MM.1S (cell line): ENCODE data around the gene RARB.

Experiments
- DNase-seq: peaks from one replicate; pipeline ENCODE4 v3.0.0-alpha.2; 2015
- H2AFZ ChIP-seq: fragments of 300-600 bp; sonication (generic); 2 replicates; pipeline ENCODE4 v1.6.0; 2016; ENCODE audit warnings: antibody characterized with exemption, low read length
- H3F3A ChIP-seq: fragments of 300-600 bp; sonication (generic); 2 replicates; pipeline ENCODE4 v1.6.1; 2016; ENCODE audit warnings: mild to moderate bottlenecking, antibody characterized with exemption, low read length, moderate library complexity, mixed read lengths; ENCODE audit not compliant: insufficient read depth
- H3K27ac ChIP-seq: fragments of 300-600 bp; sonication (generic); 2 replicates; pipeline ENCODE4 v1.5.1; 2016; ENCODE audit warnings: mild to moderate bottlenecking, low read length
- H3K27me3 ChIP-seq: fragments of 300-600 bp; sonication (generic); replicated peaks from 2 replicates; pipeline ENCODE4 v1.6.0; 2016; ENCODE audit warnings: low read length; ENCODE audit not compliant: insufficient read depth
- H3K36me3 ChIP-seq: fragments of 300-600 bp; sonication (generic); replicated peaks from 2 replicates; pipeline ENCODE4 v1.6.1; 2016; ENCODE audit warnings: mild to moderate bottlenecking, low read length, mixed read lengths; ENCODE audit not compliant: insufficient read depth
- H3K4me1 ChIP-seq: fragments of 300-600 bp; sonication (generic); 2 replicates; pipeline ENCODE4 v1.6.1; 2016; ENCODE audit warnings: low read length, mixed read lengths
- H3K4me2 ChIP-seq: fragments of 300-600 bp; sonication (generic); 2 replicates; pipeline ENCODE4 v1.6.0; 2016; ENCODE audit warnings: low read depth, low read length
- H3K4me3 ChIP-seq: fragments of 300-600 bp; sonication (generic); 2 replicates; pipeline ENCODE4 v1.5.1; 2016; ENCODE audit warnings: low read length, mixed read lengths
- H3K79me2 ChIP-seq: fragments of 300-600 bp; sonication (generic); 2 replicates; pipeline ENCODE4 v1.6.1; 2016; ENCODE audit warnings: mixed run types, low read length, mixed read lengths
- H3K9ac ChIP-seq: fragments of 300-600 bp; sonication (generic); 2 replicates; pipeline ENCODE4 v1.6.1; 2016; ENCODE audit warnings: low read length, mixed read lengths
- H3K9me2 ChIP-seq: fragments of 300-600 bp; sonication (generic); replicated peaks from 2 replicates; pipeline ENCODE4 v1.6.1; 2016; ENCODE audit warnings: mild to moderate bottlenecking, low read length, mixed read lengths; ENCODE audit not compliant: insufficient read depth
- H3K9me3 ChIP-seq: fragments of 300-600 bp; sonication (generic); replicated peaks from 2 replicates; pipeline ENCODE4 v1.6.1; 2016; ENCODE audit warnings: mild to moderate bottlenecking, low read length, mixed read lengths; ENCODE audit not compliant: insufficient read depth
- H4K20me1 ChIP-seq: fragments of 300-600 bp; sonication (generic); 2 replicates; pipeline ENCODE4 v1.6.1; 2016; ENCODE audit warnings: mild to moderate bottlenecking, low read length, moderate library complexity, mixed read lengths; ENCODE audit not compliant: insufficient read depth
- CTCF ChIP-seq: fragments of 300-600 bp; sonication (generic); IDR thresholded peaks from 2 replicates; pipeline ENCODE4 v1.5.1; 2016; ENCODE audit warnings: antibody characterized with exemption, low read length, mixed read lengths
- EZH2 ChIP-seq: fragments of 300-600 bp; sonication (generic); optimal IDR thresholded peaks from 2 replicates; pipeline ENCODE3; 2017; ENCODE audit warnings: low read depth, mild to moderate bottlenecking, antibody characterized with exemption, low read length, mixed read lengths
- EZH2phosphoT487 ChIP-seq: fragments of 300-600 bp; sonication (generic); IDR thresholded peaks from 2 replicates; pipeline ENCODE4 v1.6.1; 2018; ENCODE audit warnings: antibody characterized with exemption, low read length

Gene RARB

GRCh38 chr3:25454005-25454927 is 26.2 kb downstream of the RARB start:
- TF ChIP-seq EZH2 (no peak), EZH2phosphoT487 (no peak), CTCF (no peak)
- Histone ChIP-seq H3K9me2 (no peaks in the 10 kb centered on the region), H3K36me3 (no peaks in the 10 kb centered on the region), H3K9me3 (no peaks in the 10 kb centered on the region), H2AFZ (no peak overlapping the region; the same call in 1 of the 2 replicates), H3K4me3 (no peak overlapping the region), H3K4me2 (peak overlapping the region; percentile 15; the same call in 1 of the 2 replicates), H3K4me1 (peaks cover 28% of the 10 kb centered on the region), H4K20me1 (no peaks in the 10 kb centered on the region), H3K79me2 (no peaks in the 10 kb centered on the region), H3F3A (peaks cover 8% of the 10 kb centered on the region), H3K27ac (peak overlapping the region; percentile 11; the same call in 1 of the 2 replicates), H3K27me3 (no peaks in the 10 kb centered on the region), H3K9ac (no peak overlapping the region)
- no peak for DNase-seq

- H3K4me2 ChIP-seq: no peak overlapping the region
These were observed 27.5 kb downstream of the RARB start for GRCh38 chr3:25455441-25456132.

More at GRCh38 chr3:25455441-25456132, 27.5 kb downstream of the RARB start:
- Histone ChIP-seq H3K9ac (no peak overlapping the region), H3K4me1 (peaks cover 33% of the 10 kb centered on the region), H3K9me3 (no peaks in the 10 kb centered on the region), H3K9me2 (no peaks in the 10 kb centered on the region), H3K36me3 (no peaks in the 10 kb centered on the region), H4K20me1 (no peaks in the 10 kb centered on the region), H3K79me2 (no peaks in the 10 kb centered on the region), H3K27ac (no peak overlapping the region), H3K4me3 (no peak overlapping the region), H2AFZ (no peak overlapping the region), H3K27me3 (no peaks in the 10 kb centered on the region), H3F3A (peaks cover 10% of the 10 kb centered on the region)
- peak; percentile 1 for DNase-seq
- TF ChIP-seq EZH2: no peak
- no peak for TF ChIP-seq CTCF
- no peak for TF ChIP-seq EZH2phosphoT487
